Measurements from ENCODE around the gene EFR3B.

Gene EFR3B

DNA sequence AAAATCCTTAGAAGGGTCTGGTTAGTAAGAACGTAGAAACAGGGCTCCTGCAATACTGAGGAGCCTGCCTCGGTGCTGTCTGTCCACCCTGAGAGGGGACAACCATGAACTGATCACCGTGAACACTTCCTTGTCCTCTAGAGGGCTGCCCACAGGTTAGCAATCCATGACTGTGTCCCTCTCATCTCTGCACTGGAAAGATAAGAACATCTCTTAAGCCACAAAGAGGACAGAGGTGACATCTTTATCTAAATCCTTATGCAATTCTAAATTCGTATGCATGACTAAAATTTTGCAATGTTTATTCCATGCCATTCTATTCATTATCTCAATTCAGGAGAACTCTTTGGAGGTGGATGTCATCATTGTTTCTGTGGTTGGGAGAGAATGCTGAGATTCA, 12.8 kb downstream of the EFR3B start:
- TF ChIP-seq NFIC (IDR thresholded peaks at IDR 0.05) (no peak), FOXM1 (IDR thresholded peaks at IDR 0.05; ENCODE audit: borderline replicate concordance, low read depth) (no peak), EGR1 (IDR thresholded peaks at IDR 0.05) (no peak), TEAD4 (IDR thresholded peaks at IDR 0.05) (no peak), CREB1 (IDR thresholded peaks at IDR 0.05; ENCODE audit: low read depth) (no peak), RAD21 (IDR thresholded peaks at IDR 0.05; ENCODE audit: low read depth) (no peak), CEBPB (IDR thresholded peaks at IDR 0.05) (no peak), EP300 (IDR thresholded peaks at IDR 0.05; ENCODE audit: borderline replicate concordance) (no peak), TAF1 (IDR thresholded peaks at IDR 0.05; ENCODE audit: low read depth) (no peak), ZBTB7A (IDR thresholded peaks at IDR 0.05; ENCODE audit: low read depth) (no peak), TCF12 (IDR thresholded peaks at IDR 0.05; ENCODE audit: low read depth) (no peak), YY1 (IDR thresholded peaks at IDR 0.05; ENCODE audit: low read depth) (no peak)
- TF ChIP-seq, protein P1, sequence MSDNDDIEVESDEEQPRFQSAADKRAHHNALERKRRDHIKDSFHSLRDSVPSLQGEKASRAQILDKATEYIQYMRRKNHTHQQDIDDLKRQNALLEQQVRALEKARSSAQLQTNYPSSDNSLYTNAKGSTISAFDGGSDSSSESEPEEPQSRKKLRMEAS (IDR thresholded peaks at IDR 0.05): no peak
- TF ChIP-seq, protein P2, sequence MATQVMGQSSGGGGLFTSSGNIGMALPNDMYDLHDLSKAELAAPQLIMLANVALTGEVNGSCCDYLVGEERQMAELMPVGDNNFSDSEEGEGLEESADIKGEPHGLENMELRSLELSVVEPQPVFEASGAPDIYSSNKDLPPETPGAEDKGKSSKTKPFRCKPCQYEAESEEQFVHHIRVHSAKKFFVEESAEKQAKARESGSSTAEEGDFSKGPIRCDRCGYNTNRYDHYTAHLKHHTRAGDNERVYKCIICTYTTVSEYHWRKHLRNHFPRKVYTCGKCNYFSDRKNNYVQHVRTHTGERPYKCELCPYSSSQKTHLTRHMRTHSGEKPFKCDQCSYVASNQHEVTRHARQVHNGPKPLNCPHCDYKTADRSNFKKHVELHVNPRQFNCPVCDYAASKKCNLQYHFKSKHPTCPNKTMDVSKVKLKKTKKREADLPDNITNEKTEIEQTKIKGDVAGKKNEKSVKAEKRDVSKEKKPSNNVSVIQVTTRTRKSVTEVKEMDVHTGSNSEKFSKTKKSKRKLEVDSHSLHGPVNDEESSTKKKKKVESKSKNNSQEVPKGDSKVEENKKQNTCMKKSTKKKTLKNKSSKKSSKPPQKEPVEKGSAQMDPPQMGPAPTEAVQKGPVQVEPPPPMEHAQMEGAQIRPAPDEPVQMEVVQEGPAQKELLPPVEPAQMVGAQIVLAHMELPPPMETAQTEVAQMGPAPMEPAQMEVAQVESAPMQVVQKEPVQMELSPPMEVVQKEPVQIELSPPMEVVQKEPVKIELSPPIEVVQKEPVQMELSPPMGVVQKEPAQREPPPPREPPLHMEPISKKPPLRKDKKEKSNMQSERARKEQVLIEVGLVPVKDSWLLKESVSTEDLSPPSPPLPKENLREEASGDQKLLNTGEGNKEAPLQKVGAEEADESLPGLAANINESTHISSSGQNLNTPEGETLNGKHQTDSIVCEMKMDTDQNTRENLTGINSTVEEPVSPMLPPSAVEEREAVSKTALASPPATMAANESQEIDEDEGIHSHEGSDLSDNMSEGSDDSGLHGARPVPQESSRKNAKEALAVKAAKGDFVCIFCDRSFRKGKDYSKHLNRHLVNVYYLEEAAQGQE (IDR thresholded peaks at IDR 0.05; ENCODE audit: low read depth): no peak
- TF ChIP-seq, protein P3, sequence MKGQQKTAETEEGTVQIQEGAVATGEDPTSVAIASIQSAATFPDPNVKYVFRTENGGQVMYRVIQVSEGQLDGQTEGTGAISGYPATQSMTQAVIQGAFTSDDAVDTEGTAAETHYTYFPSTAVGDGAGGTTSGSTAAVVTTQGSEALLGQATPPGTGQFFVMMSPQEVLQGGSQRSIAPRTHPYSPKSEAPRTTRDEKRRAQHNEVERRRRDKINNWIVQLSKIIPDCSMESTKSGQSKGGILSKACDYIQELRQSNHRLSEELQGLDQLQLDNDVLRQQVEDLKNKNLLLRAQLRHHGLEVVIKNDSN (IDR thresholded peaks at IDR 0.05): no peak

GRCh38 chr2:25055376-25055920, 13.6 kb downstream of the EFR3B start:
- no peak for TF ChIP-seq CREB1 (IDR thresholded peaks at IDR 0.05; ENCODE audit: low read depth)
- TF ChIP-seq, protein P3 (IDR thresholded peaks at IDR 0.05): no peak
- no peak for TF ChIP-seq NFIC (IDR thresholded peaks at IDR 0.05)
- TF ChIP-seq EGR1 (IDR thresholded peaks at IDR 0.05): no peak
- no peak for TF ChIP-seq FOXM1 (IDR thresholded peaks at IDR 0.05; ENCODE audit: borderline replicate concordance, low read depth)
- no peak for TF ChIP-seq TAF1 (IDR thresholded peaks at IDR 0.05; ENCODE audit: low read depth)

DNA sequence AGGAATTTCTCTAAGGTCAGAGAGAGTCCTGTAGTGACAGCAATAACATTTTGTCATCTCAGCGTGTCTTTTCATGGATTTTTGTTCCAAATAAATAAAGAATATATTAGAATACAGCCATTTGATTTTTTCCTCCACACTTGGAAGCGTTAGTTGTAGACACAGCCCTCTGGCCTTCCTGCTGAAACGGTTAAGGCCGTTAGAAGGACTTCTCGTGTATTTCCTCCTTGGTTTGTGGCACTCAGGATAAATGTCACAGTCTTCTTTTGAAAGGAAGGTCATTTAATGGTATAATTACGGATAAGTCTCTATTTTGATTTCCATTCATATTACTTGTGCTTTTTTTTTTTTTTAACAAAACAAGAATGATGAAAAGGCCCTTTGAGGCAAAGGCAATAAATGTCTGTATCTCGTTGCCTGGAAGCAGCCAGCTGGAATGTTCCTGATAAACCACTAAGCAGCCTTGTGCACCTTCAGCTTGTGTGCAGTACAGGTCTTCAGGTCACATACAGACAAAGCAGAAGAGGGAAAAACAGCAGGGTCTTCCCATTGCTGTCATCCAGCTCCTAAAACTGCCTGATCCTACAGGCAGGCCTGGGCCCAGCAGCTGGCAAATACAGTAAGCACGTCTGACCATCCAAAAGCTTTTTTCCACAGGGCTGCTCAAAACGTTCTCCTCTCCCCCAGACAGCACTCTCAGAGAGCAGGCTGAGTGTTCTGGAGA, 14.4 kb downstream of the EFR3B start:
- TF ChIP-seq TAF1 (IDR thresholded peaks at IDR 0.05; ENCODE audit: low read depth) (no peak), TCF12 (IDR thresholded peaks at IDR 0.05; ENCODE audit: low read depth) (no peak), RAD21 (IDR thresholded peaks at IDR 0.05; ENCODE audit: low read depth) (no peak), EGR1 (IDR thresholded peaks at IDR 0.05) (no peak), CEBPB (IDR thresholded peaks at IDR 0.05) (no peak), FOXM1 (IDR thresholded peaks at IDR 0.05; ENCODE audit: borderline replicate concordance, low read depth) (no peak), EP300 (IDR thresholded peaks at IDR 0.05; ENCODE audit: borderline replicate concordance) (no peak), TEAD4 (IDR thresholded peaks at IDR 0.05) (no peak), YY1 (IDR thresholded peaks at IDR 0.05; ENCODE audit: low read depth) (no peak), CREB1 (IDR thresholded peaks at IDR 0.05; ENCODE audit: low read depth) (no peak), NFIC (IDR thresholded peaks at IDR 0.05) (no peak), ZBTB7A (IDR thresholded peaks at IDR 0.05; ENCODE audit: low read depth) (no peak)
- TF ChIP-seq, protein P3 (IDR thresholded peaks at IDR 0.05): no peak
- TF ChIP-seq, protein P1 (IDR thresholded peaks at IDR 0.05): no peak
- TF ChIP-seq, protein P2 (IDR thresholded peaks at IDR 0.05; ENCODE audit: low read depth): no peak

- no peak for TF ChIP-seq ZBTB7A (IDR thresholded peaks at IDR 0.05; ENCODE audit: low read depth)
- no peak for TF ChIP-seq FOXM1 (IDR thresholded peaks at IDR 0.05; ENCODE audit: borderline replicate concordance, low read depth)
- TF ChIP-seq RAD21 (IDR thresholded peaks at IDR 0.05; ENCODE audit: low read depth): no peak
- TF ChIP-seq NFIC (IDR thresholded peaks at IDR 0.05): no peak
- TF ChIP-seq TAF1 (IDR thresholded peaks at IDR 0.05; ENCODE audit: low read depth): no peak
- TF ChIP-seq, protein P2 (IDR thresholded peaks at IDR 0.05; ENCODE audit: low read depth): no peak
- TF ChIP-seq TCF12 (IDR thresholded peaks at IDR 0.05; ENCODE audit: low read depth): no peak
- no peak for TF ChIP-seq EP300 (IDR thresholded peaks at IDR 0.05; ENCODE audit: borderline replicate concordance)
- TF ChIP-seq, protein P1 (IDR thresholded peaks at IDR 0.05): no peak
Observed at GRCh38 chr2:25062511-25062917, 20.6 kb downstream of the EFR3B start.
